ENCODE data around the gene NFKB2.
A peak's percentile ranks its signal among the peaks of the same experiment; 100 is the strongest.

NFKB2 gene

DNA sequence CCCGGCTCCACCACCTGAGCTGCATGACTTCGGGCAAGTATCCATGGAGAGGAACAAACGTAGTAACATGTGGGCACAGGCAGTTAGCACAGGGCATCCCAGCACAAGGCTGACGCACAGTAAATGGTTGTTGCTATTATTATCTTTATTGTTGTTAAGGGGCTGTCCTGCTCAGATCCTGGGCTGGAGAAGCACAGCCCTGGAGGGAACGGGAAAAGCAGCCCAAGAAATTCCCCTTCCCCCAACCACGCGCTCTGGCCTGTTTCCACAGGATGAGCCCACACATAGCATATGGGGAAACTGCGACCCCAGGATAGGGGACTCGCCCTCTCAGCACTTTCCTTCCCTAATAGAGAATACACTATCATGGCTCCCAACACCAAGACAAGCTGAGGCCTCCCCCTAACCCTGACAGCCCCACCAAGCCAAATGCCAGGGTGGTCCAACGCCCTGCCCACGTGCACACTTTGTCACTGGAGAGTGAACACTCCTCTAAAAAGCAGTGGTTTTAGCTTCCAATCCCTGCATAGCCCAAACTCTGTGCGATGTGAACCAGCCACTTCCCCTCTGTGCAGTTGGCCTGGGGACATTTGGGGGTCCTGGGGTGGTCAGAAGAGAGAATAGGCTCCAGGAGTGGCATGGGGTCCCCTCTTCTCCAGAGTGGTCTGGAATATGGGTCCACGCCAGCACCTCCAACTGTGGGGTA is 12.1 kb downstream of the NFKB2 start:
- no peak overlapping the region for H3K27ac ChIP-seq
- DNase-seq (ENCODE audit: low read depth, low spot score): no peak

DNA sequence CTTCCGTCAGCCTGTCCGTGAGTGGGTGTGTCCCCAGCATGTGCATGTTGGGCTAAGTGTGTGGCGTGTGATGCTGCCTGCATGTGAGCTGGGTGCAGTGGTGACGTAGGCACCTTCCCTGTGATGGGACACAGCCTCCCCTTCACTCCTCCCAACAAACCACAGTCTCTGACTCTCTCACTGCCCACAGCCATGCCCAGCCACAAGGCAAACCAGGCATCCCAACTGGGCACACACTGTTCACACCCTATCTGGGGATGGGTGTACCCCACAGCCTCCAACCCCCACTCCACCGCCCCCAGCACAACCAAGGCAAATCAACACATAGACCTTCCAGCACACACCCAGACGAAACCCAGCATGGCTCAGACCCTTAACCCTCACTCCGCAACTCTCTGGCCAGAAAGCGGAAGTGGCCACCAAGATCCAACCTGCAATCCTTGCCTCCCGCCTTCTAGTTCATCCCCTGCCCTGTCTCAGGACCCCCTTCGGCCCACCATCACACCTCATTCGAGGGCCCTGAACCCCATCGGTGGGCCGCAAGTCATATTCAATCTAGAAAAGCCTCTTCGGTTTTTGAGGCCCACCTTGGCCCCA is 12.7 kb downstream of the NFKB2 start:
- DNase-seq (ENCODE audit: low read depth, low spot score): no peak
- H3K27ac ChIP-seq: no peak overlapping the region

DNA sequence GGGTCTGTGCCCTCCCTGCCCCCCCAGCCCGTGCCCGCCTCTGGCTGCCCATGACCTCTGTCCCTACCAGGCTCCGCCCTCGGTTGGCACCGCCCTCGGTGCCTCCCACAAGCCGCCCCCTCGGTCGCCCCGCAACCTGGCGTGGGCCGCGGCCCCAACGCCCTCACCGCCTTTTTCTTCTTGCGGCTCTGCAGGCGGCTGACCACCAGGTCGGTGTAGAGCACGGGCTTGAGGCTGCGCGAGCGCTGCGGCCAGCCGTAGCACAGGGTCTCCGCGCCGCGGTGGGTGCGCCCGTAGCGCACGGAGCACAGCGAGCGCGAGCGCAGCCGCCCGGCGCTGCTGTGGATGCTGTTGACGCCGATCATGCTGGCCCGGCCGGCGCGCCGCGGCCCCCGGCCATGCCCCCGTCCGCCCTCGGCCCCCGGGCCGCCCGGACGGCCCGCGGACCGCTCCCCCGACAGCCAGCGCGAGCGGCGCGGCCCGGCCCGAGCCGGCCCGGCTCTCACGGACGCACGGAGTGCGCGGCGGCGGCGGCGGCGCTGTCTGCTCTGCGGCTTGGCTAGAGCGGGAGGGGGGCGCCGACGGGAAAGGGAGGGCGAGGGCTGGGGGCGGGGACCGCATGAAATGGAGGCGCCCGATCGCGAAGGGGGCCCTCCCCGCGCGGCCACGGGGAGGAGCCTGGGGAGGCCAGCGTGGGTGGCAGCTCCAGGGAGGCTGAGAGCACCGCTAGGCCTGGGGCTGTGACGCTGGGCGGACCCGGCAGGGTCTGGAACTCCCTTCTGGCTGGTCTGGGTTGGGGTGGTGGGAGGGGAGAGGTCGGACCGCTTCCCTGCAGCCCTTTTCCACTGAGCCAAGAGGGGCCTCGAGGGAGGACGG is 13.5 kb downstream of the NFKB2 start:
- H3K27ac ChIP-seq: no peak overlapping the region
- no peak for DNase-seq (ENCODE audit: low read depth, low spot score)

DNA sequence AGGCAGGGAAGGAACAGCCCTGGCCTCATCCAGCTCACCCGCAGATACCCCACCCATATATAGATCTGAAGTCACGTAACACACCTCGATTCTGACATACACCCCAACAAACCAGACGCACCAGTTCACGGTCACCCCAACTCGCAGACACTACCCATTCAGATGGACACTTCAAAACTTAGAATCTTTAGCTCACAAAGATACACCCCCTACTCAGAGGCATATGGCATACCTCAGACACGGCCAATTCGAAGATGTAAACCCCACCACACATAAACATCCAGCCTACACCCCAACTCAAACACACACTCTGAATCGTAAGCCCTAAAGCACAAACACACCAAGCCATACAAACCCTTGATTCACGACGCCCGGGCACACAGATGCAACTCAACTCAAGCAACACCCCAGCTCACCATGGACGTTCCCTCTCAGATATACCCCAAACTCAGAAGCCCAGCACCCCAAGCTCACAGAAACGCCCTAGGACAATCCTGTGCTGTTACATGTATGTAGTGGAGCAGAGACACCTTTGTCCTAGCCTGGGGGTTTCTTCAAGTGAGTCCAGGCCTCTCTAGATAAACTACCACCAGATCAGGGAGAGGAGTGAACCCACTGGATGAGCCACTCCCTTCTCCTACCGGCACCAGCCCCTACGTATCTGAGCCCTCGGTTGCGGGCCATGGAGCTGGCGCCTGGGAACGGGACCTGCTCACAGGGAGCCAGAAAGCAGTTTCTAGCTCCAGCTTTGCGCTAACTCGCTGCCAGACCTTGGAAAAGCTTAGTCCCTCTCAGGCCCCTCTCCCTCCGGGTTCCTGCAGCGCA is 14.3 kb downstream of the NFKB2 start:
- no peak overlapping the region for H3K27ac ChIP-seq
- no peak for DNase-seq (ENCODE audit: low read depth, low spot score)

DNA sequence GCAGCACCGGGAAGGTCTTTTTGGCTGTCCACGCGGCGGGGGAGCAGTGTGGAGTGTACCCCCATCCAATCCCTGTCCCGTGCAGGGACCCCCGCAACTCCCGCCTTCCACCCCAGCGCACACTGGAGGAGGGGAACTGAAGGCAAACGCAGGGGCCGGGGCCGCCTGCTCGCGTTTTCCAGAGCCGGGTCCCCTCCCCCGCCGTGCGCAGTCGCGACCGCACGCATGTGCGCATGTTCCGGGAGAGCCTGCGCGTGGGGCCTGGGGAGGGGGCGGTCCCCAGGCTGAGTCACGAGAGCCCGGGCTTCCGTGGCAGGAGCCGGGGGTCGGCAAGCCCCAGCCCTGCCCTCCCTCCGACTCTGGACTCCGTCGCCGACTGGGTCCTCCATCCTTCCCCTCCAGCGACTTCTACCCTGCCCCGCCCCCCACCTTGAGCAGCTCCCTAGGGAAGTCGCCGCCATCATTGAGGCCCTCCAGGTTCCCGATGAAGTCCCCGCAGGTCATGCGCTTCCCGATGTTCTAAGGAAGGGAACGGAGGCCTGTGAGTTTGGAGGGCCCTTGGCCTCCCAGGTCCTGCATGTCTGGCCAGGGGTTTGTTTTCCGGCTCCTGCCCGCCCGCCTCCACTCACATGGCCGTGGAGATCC is 15.0 kb downstream of the NFKB2 start:
- H3K27ac ChIP-seq: no peak overlapping the region
- DNase-seq (ENCODE audit: low read depth, low spot score): no peak

DNA sequence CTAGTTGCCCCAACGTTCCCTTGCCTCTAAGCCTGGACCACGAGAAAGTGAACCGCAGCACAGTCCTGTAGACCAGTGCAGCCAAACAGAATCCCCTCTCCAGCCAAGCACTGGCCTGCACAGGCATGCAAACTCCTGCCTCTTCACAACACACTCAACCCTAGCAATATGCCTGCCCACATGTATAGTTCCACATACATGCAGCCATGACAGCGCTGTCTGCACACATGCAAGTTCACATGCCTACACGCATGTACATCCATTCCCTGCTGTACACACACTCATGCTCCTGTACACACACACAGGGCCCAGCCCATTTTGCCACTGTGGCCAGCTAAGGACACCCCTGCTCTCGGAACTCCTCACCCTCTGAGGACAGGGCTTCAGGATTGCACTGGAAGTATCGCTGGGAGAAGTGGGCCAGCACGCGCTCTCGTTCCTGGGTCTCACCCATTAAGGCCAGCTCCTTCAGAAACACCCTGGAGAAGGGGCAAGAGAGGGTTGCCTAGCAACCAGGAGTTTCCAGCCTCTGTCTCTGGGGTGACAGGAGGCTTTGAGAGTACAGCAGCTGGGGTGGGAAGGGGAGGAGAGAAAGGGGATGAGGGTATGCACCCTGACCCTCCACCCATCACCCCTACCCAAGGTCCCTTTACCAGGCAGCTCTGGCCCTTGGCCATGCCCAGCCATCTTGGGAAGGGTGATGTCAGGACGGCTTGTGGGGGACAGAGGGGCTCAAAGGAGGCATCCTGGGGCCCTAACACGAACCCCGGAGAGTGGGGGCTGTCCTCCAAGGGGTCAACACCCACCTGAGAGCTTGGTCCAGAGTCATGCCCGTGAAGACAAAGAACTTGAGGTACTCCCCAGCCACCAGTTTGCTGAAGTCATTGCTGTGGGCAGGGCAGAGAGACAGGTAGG is 16.1 kb downstream of the NFKB2 start:
- H3K27ac ChIP-seq: no peak overlapping the region
- DNase-seq (ENCODE audit: low read depth, low spot score): no peak

DNA sequence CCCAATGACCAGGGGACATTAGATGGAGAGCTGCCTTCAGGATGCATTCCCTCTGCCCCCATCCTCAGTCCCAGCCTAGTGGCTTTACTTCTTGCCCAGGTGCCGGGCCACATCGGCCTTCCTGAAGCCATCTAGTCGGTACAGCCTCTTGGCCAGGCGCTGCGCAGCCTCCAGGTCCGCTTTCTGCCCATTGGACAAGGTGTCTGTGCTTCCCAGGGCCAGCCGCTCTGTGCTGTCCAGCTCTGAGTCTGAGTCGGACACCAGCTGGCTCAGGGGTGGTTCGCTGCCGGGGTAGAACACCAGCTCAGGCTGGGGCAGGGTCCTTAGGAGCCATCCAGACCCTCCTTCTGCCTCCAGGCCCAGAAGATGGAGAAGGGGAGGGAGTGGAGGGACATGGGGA is 16.8 kb downstream of the NFKB2 start:
- DNase-seq (ENCODE audit: low read depth, low spot score): no peak
- H3K27ac ChIP-seq: no peak overlapping the region

DNA sequence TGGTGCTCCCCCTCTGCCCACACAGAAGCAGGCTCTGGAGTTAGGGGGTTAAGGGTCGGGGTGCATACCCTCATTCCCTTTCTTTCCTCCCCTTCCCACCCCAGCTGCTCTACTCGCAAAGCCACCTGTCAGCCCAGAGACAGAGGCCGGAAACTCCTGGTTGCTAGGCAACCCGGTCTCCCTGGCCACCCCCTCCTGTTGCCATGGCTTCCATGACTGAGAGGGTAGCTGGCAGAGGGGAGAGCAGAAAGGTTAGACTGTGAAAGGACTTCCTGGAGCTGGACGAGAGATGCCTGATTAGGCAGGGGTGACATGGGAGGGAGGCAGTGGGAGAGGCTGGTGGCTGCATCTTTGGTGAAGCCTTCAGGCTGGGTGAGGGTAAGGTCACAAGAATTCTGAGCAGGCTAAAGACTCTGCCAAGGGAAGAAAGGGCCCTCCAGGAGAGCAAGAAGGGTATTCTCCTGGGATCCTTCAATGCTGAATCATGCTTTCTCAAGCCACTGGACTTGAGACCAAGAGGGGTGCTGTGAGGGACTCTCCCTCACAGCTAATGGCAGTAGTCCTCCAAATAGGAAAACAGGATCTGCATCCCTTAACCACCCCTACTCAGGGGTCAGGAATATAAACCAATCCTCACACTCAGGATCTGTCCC is 17.7 kb downstream of the NFKB2 start:
- DNase-seq (ENCODE audit: low read depth, low spot score): no peak
- no peak overlapping the region for H3K27ac ChIP-seq

DNA sequence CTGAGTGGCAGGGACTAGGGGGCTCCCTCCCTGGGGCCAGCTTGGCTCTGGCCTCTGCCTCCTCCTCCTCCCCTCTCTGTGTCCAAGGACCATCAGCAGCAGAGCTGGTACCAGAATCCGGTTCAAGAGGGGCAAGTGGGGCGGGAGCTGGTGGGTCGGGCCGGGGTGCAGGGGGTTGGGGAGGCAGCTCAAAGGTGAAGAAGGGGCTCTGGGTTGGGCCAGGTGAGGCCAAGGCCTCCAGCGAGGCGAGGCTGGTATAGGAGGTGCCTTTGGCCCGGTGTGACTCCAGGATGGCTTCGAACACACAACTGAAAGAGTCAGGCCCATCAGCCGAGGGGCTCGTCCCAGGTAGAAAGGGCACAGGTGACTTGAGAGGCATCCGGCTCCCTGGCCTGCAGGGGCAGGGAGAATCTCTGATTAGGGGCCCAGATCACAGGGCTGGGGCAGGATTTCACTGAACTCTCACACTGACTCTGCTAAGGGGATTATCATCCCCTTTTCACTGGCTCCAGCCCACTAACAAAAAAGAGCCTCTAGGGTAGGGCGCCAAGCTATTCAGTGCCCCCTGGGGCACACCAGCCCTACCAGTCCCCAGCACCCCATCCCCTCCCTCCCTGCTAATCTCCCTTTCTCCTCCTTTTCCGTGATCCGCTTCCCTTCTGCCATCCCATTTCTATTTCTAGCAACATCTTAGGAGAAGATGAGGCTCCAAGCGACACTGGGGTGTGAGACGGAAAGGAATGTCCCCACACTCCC is 18.5 kb downstream of the NFKB2 start:
- H3K27ac ChIP-seq: no peak overlapping the region
- DNase-seq (ENCODE audit: low read depth, low spot score): no peak

DNA sequence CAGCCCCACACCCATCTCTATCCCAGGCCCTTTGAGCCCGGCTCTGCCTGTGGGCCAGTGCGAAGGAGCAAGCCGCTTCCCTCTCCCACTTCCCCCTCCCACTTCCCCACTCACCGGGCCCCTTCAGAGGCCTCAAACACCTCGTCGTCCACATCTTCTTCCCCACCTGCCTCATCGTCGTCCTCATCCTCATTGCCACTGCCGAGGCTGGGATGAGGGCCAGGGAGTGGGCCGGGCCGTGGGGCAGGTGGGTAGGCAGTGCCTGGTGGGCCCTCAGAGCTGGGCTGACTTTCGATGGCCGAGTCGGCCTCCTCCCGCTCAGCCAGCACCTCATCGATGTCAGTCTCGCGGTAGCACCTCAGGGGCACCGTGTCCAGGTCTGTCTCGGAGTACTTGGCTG is 19.2 kb downstream of the NFKB2 start:
- DNase-seq (ENCODE audit: low read depth, low spot score): no peak
- H3K27ac ChIP-seq: no peak overlapping the region

DNA sequence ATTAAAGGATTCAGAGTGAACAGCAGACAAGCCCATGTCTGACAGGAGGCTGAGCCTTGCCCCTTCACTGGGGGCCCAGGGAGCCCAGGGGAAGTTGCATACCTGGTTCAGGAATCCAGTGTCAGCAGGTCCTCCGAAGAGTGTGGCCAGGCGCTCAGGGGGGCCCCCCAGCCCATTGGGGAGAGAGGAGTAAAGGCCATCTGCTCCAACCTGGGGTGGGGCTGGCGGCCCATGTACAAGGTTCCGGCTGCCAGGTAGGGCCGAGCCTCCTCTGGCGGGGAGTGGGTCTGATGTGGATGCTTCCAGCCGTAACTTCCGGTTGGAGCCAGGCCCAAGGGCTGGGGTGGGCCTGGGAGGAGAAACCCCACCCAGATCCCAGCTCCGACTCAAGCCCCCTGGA is 20.8 kb downstream of the NFKB2 start:
- no peak for DNase-seq (ENCODE audit: low read depth, low spot score)
- H3K27ac ChIP-seq: no peak overlapping the region

DNA sequence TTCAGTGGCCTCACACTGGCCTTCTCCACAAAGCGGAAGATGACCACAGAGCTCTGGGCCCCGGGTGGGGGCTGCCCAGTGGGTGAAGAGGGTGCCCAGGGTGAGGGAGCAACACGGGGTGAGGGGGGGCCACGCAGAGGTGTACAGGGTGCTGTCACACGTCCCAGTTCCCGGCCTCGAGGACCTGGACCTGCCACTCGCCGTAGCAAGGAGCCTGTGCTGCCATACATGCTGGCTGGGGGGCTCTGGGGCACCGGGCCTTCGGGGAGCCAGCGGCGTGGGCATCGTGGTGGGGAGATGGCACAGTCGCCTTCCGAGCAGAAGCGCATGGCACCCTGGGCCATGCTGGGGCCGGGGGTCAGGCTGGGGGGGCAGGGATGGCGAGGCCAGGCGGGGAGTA is 21.2 kb downstream of the NFKB2 start:
- no peak overlapping the region for H3K27ac ChIP-seq
- DNase-seq (ENCODE audit: low read depth, low spot score): no peak

DNA sequence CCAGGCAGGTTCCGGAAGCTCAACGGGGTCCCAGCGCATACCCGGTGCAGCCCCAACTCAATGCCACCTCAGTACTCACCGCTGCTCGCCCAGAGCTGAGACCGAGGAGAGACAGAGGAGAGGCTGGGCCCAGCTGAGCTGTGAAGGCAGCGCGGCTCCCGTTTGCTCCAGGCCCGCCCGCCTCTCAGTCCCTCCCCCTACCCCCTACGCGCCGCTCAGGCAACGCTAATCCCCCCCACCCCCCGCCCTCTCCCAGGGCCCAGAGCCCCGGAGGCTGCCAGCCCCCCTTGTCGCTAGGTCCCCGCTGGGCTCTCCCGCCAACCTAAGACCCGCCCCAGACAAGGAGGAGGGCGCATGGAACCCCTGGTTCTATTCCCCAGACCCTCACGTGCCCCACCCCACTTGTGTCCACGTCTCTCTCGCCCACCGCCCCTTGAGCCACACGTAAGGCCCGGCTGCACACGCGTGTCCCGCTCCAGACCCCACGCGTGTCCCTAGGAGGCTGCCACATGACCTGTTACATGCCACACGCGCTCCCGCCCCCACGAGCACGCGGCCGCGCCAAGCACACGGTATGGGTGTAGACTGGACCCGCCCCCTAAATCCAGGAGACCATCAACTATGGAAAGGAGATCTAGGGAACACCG is 23.2 kb downstream of the NFKB2 start, which contains the start of gene PSD:
PSD (minus strand) TSS at position 164 of the 647 bp plus-strand sequence. CDS start 1,747 bp downstream, outside the sequence.
- no peak for DNase-seq (ENCODE audit: low read depth, low spot score)
- H3K27ac ChIP-seq: no peak within 1 kb of the TSS

DNA sequence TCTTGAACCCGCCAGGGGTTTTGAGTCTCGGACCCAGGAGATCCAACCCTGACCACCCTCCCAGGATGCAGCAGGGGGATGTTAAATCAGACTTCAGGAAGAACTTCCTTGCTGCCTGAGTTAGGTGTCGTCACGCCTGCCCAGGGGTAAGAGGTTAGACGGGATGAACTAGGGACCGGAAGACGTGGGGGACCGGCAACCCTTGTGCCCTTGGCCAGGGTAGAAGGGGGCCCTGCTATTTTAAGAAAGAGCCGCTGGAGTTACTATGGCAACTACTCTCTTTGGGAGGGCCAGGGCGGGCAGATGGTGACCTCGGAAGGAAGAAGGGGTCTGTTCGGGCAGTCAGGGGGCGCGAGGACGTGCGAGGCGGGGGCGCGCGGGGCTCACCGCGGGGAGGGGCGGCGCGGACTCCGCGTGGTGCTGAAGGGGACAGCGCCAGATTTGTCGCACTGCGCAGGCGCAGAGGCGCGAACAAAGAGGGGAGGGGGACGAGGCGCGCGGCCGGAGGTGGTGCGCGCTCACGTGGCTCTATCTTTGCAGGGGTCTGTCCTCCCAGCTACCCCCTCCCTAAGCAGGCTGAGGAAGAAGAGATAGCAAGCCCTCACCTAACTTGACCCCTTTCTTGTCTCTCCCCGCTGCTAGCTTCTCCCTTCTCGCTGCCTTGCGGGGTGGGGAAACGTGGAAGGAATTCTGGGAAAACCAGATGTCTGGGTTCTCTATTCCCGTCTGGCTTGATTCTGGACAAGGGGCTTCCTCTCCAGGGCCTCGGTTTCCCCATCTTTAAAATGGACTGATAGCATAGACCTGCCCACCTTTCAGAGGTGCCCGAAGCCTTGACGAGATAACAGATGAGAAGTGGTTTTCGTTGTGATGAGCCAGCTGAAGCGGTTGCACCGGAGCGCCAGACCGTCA is 24.0 kb downstream of the NFKB2 start:
- peak overlapping the region; percentile 87 for H3K27ac ChIP-seq
- no peak for DNase-seq (ENCODE audit: low read depth, low spot score)

DNA sequence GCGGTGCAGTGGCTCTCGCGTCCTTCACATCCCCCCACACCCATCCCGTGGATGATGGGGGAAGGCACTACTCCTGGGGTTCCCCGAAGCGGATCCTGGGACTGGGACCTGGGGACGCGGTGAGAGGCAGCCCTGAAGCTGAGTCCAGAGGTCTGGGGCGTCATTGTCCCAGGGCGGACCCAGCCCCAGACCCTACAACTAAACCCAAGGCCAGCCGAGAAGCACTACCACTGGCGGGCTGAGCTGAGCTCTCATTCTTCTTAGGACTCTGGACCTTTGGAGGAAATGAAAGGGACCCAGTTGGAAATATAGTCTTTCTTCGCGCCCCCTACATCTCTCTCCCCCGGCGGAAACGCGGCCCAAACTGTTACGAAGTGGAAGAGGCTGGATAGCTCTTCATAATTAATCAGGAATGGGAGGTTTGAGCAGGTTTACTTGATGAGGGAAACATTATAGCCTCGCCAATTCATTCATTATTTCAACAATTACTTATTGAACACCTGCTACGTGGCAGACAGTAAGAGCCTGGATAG is 24.7 kb downstream of the NFKB2 start:
- H3K27ac ChIP-seq: peak overlapping the region; percentile 87
- DNase-seq (ENCODE audit: low read depth, low spot score): no peak

Measured in epithelial cell of prostate (primary cell).